Measurements from ENCODE around the gene MBL2.

MBL2 gene

GRCh38 chr10:52782554-52782953 is 10.0 kb upstream of the MBL2 start:
- no peak overlapping the region for H3K4me3 ChIP-seq (ENCODE audit: low read depth, low read length)
- TF ChIP-seq, protein P1, sequence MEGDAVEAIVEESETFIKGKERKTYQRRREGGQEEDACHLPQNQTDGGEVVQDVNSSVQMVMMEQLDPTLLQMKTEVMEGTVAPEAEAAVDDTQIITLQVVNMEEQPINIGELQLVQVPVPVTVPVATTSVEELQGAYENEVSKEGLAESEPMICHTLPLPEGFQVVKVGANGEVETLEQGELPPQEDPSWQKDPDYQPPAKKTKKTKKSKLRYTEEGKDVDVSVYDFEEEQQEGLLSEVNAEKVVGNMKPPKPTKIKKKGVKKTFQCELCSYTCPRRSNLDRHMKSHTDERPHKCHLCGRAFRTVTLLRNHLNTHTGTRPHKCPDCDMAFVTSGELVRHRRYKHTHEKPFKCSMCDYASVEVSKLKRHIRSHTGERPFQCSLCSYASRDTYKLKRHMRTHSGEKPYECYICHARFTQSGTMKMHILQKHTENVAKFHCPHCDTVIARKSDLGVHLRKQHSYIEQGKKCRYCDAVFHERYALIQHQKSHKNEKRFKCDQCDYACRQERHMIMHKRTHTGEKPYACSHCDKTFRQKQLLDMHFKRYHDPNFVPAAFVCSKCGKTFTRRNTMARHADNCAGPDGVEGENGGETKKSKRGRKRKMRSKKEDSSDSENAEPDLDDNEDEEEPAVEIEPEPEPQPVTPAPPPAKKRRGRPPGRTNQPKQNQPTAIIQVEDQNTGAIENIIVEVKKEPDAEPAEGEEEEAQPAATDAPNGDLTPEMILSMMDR (IDR thresholded peaks at IDR 0.05; ENCODE audit: insufficient read depth, low read length, missing control alignments): no peak
- POLR2A ChIA-PET: no interaction called here
- CTCF ChIA-PET: interaction anchor here (1.0 to 16.8 kb wide), 6 partner anchors 9 to 137 kb away, joined by 3 to 482 read pairs (median 42); no protein-coding TSS in a partner anchor
- DNase-seq (ENCODE audit: low read depth, low spot score): no peak

GRCh38 chr10:52780391-52781155 is 8.0 kb upstream of the MBL2 start:
- no peak for DNase-seq (ENCODE audit: low read depth, low spot score)
- CTCF ChIA-PET: interaction anchor here (0.6 to 16.8 kb wide), 18 partner anchors 8 to 564 kb away, joined by 3 to 482 read pairs (median 8); partner anchors contain the start of gene MBL2
- TF ChIP-seq, protein P1 (IDR thresholded peaks at IDR 0.05; ENCODE audit: insufficient read depth, low read length, missing control alignments): no peak
- H3K4me3 ChIP-seq (ENCODE audit: low read depth, low read length): no peak overlapping the region
- POLR2A ChIA-PET: no interaction called here

- ChIA-PET POLR2A (no interaction called here), CTCF (interaction anchor here (0.6 to 16.8 kb wide), 23 partner anchors 9 to 564 kb away, joined by 3 to 482 read pairs (median 5); partner anchors contain the start of gene MBL2)
- TF ChIP-seq, protein P1 (IDR thresholded peaks at IDR 0.05; ENCODE audit: insufficient read depth, low read length, missing control alignments): peak; percentile 90
- no peak for DNase-seq (ENCODE audit: low read depth, low spot score)
- H3K4me3 ChIP-seq (ENCODE audit: low read depth, low read length): no peak overlapping the region
These were observed 7.2 kb upstream of the MBL2 start for GRCh38 chr10:52779541-52780390.

- no peak overlapping the region; the same call in 1 of the 2 replicates for H3K4me3 ChIP-seq (ENCODE audit: low read depth, low read length)
- POLR2A ChIA-PET: no interaction called here
- DNase-seq (ENCODE audit: low read depth, low spot score): no peak
- CTCF ChIA-PET: interaction anchor here (0.8 to 16.8 kb wide), 23 partner anchors 8 to 563 kb away, joined by 3 to 482 read pairs (median 6); partner anchors contain the start of gene MBL2
- TF ChIP-seq, protein P1 (IDR thresholded peaks at IDR 0.05; ENCODE audit: insufficient read depth, low read length, missing control alignments): peak; percentile 62
These were observed 6.2 kb upstream of the MBL2 start for GRCh38 chr10:52778511-52779392.

- H3K4me3 ChIP-seq (ENCODE audit: low read depth, low read length): no peak overlapping the region
- TF ChIP-seq, protein P1 (IDR thresholded peaks at IDR 0.05; ENCODE audit: insufficient read depth, low read length, missing control alignments): no peak
- CTCF ChIA-PET: interaction anchor here (0.9 to 16.8 kb wide), 10 partner anchors 7 to 469 kb away, joined by 3 to 482 read pairs (median 30); partner anchors contain the start of gene MBL2
- POLR2A ChIA-PET: no interaction called here
- no peak for DNase-seq (ENCODE audit: low read depth, low spot score)
These were observed 4.8 kb upstream of the MBL2 start for GRCh38 chr10:52777414-52777813.
